Lower leg skin (tissue), 3 donors: ENCODE measurements around the gene TMEM35A.

Source experiments
- POLR2A ChIP-seq, 2 donors: fragments of 450-650 bp; IDR thresholded peaks; one replicate each; pipeline ENCODE4 v1.6.1; 2016 to 2017; ENCODE audit warnings: antibody characterized with exemption in 2 of 2, mild to moderate bottlenecking in 1 of 2, moderate library complexity in 1 of 2
- TF ChIP-seq, protein P1 (sequence below), 3 donors: fragments of 450-650 bp; IDR thresholded peaks; one replicate each; pipeline ENCODE4 v1.5.1; 2016; ENCODE audit warnings: antibody characterized with exemption in 3 of 3, mild to moderate bottlenecking in 3 of 3, moderate library complexity in 2 of 3

DNA sequence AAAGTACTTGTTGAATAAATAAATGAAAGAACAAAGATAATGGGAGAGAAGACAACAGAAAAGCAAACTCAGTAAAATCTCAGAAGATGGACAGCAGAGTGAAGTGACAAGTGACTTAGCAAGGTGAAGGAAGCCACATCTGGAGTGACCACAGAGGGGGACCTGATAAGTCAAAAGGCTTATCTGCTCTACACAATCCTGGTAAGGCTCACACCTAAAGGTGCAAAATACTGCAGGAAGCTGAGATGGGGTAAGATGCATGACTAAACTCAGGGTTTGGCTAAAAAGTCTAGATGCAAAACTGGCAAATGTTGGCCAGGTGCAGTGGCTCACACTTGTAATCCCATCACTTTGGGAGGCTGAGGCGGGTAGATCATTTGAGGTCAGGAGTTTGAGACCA, 49.0 kb upstream of the TMEM35A start:
- TF ChIP-seq, protein P1, sequence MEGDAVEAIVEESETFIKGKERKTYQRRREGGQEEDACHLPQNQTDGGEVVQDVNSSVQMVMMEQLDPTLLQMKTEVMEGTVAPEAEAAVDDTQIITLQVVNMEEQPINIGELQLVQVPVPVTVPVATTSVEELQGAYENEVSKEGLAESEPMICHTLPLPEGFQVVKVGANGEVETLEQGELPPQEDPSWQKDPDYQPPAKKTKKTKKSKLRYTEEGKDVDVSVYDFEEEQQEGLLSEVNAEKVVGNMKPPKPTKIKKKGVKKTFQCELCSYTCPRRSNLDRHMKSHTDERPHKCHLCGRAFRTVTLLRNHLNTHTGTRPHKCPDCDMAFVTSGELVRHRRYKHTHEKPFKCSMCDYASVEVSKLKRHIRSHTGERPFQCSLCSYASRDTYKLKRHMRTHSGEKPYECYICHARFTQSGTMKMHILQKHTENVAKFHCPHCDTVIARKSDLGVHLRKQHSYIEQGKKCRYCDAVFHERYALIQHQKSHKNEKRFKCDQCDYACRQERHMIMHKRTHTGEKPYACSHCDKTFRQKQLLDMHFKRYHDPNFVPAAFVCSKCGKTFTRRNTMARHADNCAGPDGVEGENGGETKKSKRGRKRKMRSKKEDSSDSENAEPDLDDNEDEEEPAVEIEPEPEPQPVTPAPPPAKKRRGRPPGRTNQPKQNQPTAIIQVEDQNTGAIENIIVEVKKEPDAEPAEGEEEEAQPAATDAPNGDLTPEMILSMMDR (IDR thresholded peaks at IDR 0.05): no peak
- TF ChIP-seq POLR2A (IDR thresholded peaks at IDR 0.05): no peak
